ENCODE results near the gene MYBBP1A. TPM values are rescaled to one million over a fixed set of nuclear protein-coding genes. Genes with fewer than 3 reads are reported as not detected.

The MYBBP1A gene
- total and polyA plus RNA-seq, 2 of the 4 experiments (the other 2 are of a cell fraction), result 22.6 to 45.9 TPM

DNA sequence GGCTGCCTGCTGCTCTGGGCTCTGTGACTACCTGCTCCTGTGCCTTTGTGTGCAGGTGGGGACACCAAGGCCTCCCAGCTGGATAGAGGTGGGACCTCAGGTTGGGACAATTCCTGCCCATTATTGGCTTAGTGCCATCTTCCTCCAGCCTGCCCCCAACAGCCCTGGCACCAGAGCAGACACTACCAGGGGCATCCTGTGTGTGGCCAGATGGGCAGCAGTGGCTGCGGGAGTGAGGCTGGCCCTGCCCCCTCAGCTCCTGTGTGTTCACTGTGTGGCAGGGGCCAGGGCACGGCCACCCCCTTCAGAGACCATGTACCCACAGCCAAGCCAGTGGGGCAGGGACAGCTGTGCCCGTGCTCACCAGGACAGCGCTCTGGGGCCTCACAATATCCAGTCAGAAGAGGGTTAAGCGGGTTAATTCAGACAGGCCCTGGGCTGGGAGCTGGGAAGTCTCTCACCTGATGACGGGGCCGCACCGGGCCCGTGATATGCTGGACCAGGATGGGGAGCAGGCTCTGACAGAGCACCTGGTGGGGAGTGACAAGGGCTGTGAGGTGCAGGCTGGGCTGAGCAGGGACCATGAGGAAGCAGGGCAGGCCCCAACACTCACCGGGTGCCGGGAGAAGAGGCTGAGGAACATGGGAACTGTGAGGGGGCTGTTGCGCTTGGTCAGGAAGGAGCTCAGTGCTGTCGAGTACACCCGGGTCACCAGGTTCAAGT, 13.0 kb downstream of the MYBBP1A start:
- H2BK20ac ChIP-seq (ENCODE audit: low read depth, low read length), result no peak overlapping the region
- H2BK15ac ChIP-seq (ENCODE audit: low read depth, low read length), result no peak overlapping the region
- no peaks in the 10 kb centered on the region; a peak in 2 of 4 replicates for H3K79me1 ChIP-seq (ENCODE audit: low read depth in 1 of 2, low read length in 2 of 2)
- no peak overlapping the region for H3K23ac ChIP-seq (ENCODE audit: low read depth, low read length)
- no peak overlapping the region for H2AK9ac ChIP-seq (replicated peaks; ENCODE audit: low read depth, low read length, poor library complexity)
- H4K20me1 ChIP-seq (ENCODE audit: insufficient read depth, low read length), result peaks cover 15% of the 10 kb centered on the region
- CTCF ChIA-PET, result interaction anchor here (1.0 kb wide), 1 partner anchor 26 kb away, joined by 3 read pairs; no protein-coding TSS in a partner anchor
- intact Hi-C loops (cut with micrococcal nuclease) (no loop called here), in situ Hi-C loops (cut with MboI; ENCODE audit: low sequenced_read_pairs) (no loop called here), dilution Hi-C loops (cut with HindIII; ENCODE audit: low sequenced_read_pairs, unreplicated experiment) (no loop called here)
- H3K9ac ChIP-seq (ENCODE audit: low read depth, low read length), result no peak overlapping the region
- H3K4me3 ChIP-seq (ENCODE audit: insufficient read depth, low read depth, low read length), result no peak overlapping the region
- no peak for TF ChIP-seq SMC3 (IDR thresholded peaks at IDR 0.05; ENCODE audit: low read depth, low read length)
- no peak for TF ChIP-seq CEBPB (IDR thresholded peaks at IDR 0.05; ENCODE audit: low read depth, low read length)
- TF ChIP-seq, protein P1, sequence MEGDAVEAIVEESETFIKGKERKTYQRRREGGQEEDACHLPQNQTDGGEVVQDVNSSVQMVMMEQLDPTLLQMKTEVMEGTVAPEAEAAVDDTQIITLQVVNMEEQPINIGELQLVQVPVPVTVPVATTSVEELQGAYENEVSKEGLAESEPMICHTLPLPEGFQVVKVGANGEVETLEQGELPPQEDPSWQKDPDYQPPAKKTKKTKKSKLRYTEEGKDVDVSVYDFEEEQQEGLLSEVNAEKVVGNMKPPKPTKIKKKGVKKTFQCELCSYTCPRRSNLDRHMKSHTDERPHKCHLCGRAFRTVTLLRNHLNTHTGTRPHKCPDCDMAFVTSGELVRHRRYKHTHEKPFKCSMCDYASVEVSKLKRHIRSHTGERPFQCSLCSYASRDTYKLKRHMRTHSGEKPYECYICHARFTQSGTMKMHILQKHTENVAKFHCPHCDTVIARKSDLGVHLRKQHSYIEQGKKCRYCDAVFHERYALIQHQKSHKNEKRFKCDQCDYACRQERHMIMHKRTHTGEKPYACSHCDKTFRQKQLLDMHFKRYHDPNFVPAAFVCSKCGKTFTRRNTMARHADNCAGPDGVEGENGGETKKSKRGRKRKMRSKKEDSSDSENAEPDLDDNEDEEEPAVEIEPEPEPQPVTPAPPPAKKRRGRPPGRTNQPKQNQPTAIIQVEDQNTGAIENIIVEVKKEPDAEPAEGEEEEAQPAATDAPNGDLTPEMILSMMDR (conservative IDR thresholded peaks at IDR 0.05; ENCODE audit: low read depth, low read length), result no peak
- no peak for TF ChIP-seq MAFK (IDR thresholded peaks at IDR 0.05; ENCODE audit: low read depth, low read length)
- TF ChIP-seq RAD21 (IDR thresholded peaks at IDR 0.05; ENCODE audit: low read length), result no peak
- TF ChIP-seq RCOR1 (IDR thresholded peaks at IDR 0.05; ENCODE audit: insufficient replicate concordance, low read length), result no peak
- H3K14ac ChIP-seq (replicated peaks; ENCODE audit: low read depth, low read length), result no peak overlapping the region
- POLR2A ChIA-PET (ENCODE audit: unreplicated experiment), result no interaction called here
- no peak overlapping the region for H3K4ac ChIP-seq (ENCODE audit: low read depth, low read length)
- no peak overlapping the region for H2BK5ac ChIP-seq (ENCODE audit: low read depth, low read length, poor library complexity, severe bottlenecking)
- H3K36me3 ChIP-seq (ENCODE audit: control insufficient read depth, insufficient read depth, low read length), result peaks cover 70% of the 10 kb centered on the region
- no peak for DNase-seq
- no peak overlapping the region for H2BK120ac ChIP-seq (ENCODE audit: low read depth, low read length)
- no peak for ATAC-seq (ENCODE audit: low read depth)
- H2AFZ ChIP-seq (replicated peaks; ENCODE audit: low read length, poor library complexity), result peak overlapping the region; percentile 67
- no peak overlapping the region for H2AK5ac ChIP-seq (ENCODE audit: low read depth, low read length)
- H3K56ac ChIP-seq (ENCODE audit: extremely low read depth, insufficient read depth, low read length), result no peak overlapping the region
- H3K27ac ChIP-seq (ENCODE audit: insufficient read depth, low read length), result no peak overlapping the region
- H3K18ac ChIP-seq (ENCODE audit: low read depth, low read length), result no peak overlapping the region
- no peaks in the 10 kb centered on the region for H3K27me3 ChIP-seq (ENCODE audit: control insufficient read depth, insufficient read depth, low read length)
- no peak overlapping the region for H4K5ac ChIP-seq (ENCODE audit: low read depth, low read length)
- WGBS, 2 experiments (ENCODE audit: extremely low coverage in 2 of 2, insufficient read length in 1 of 2), result 93% methylated on average over 5 of the region's 14 CpGs; no CpG with 5 or more reads in 1 of the 2 experiments
- H3K4me1 ChIP-seq (ENCODE audit: control insufficient read depth, insufficient read depth, low read length), result no peaks in the 10 kb centered on the region
- no TSS peak for BruUV-seq (replicated peaks)
- no peaks in the 10 kb centered on the region for H3K9me1 ChIP-seq (ENCODE audit: insufficient read depth, low read length)
- no peak overlapping the region for H3K4me2 ChIP-seq (ENCODE audit: low read depth, low read length)
- no peak overlapping the region for H4K8ac ChIP-seq (ENCODE audit: low read depth in 2 of 2, low read length in 2 of 2)
- no peaks in the 10 kb centered on the region for H3K9me3 ChIP-seq (ENCODE audit: control insufficient read depth, insufficient read depth, low read length)
- H4K91ac ChIP-seq (ENCODE audit: insufficient read depth, low read depth, low read length), result no peak overlapping the region
